Fibroblast of skin of right quadriceps (primary cell): ENCODE measurements around the gene PIP4K2B.
"Not testable (repeated sequence)": the region's sequence is repeated elsewhere in the genome, so short reads cannot be mapped to it uniquely, and the experiment has no call there.

Experiments
- DNase-seq: peaks from one replicate; pipeline ENCODE4 v3.0.0-alpha.2; 2013

PIP4K2B gene

GRCh38 chr17:38728290-38728831 lies 71.0 kb downstream of the PIP4K2B start:
- DNase-seq: no peak

- DNase-seq: no peak
Measured at GRCh38 chr17:38727736-38728135, 71.6 kb downstream of the PIP4K2B start.

- DNase-seq: not testable (repeated sequence)
Measured at GRCh38 chr17:38726145-38726544, 73.2 kb downstream of the PIP4K2B start.

- DNase-seq: no peak
Measured at GRCh38 chr17:38725066-38725465, 74.3 kb downstream of the PIP4K2B start.

- DNase-seq: no peak
Measured at GRCh38 chr17:38724337-38724988, 74.9 kb downstream of the PIP4K2B start.

- no peak for DNase-seq
Measured at GRCh38 chr17:38721802-38722201, 77.6 kb downstream of the PIP4K2B start.

- no peak for DNase-seq
Measured at GRCh38 chr17:38720941-38721340, 78.4 kb downstream of the PIP4K2B start.

GRCh38 chr17:38719943-38720641 lies 79.3 kb downstream of the PIP4K2B start:
- no peak for DNase-seq

GRCh38 chr17:38719289-38719942 lies 79.9 kb downstream of the PIP4K2B start:
- no peak for DNase-seq

GRCh38 chr17:38717139-38717745 lies 82.1 kb downstream of the PIP4K2B start:
- no peak for DNase-seq

GRCh38 chr17:38716368-38717005 lies 82.9 kb downstream of the PIP4K2B start:
- DNase-seq: no peak
